ENCODE results near the gene CDH9.

GRCh38 chr5:27048510-27048909 lies 10.1 kb upstream of the CDH9 start:
- no peak for TF ChIP-seq POLR2AphosphoS5 (IDR thresholded peaks at IDR 0.05; ENCODE audit: low read depth, low read length)
- no peak for TF ChIP-seq REST (IDR thresholded peaks at IDR 0.05; ENCODE audit: insufficient read depth in 1 of 2, low read depth in 2 of 2, low read length in 2 of 2)

Data from PFSK-1 (cell line).